Activated naive CD8-positive, alpha-beta T cell treated with anti-CD3 and anti-CD28 coated beads, Interleukin-2, amount 10 ng/mL, durations not matched to agents 7 days and 5 days (primary cell): ENCODE results near the gene GSDME. TPM values are rescaled to one million over a fixed set of nuclear protein-coding genes. Genes with fewer than 3 reads are reported as not detected.

Experiments
- ATAC-seq: fragments of 150-1000 bp; cut with Tn5 transposase; one replicate; pipeline ENCODE4 v1.10.0; 2021; ENCODE audit warnings: low read depth, moderate library complexity
- POLR2A ChIA-PET: fragments of 350-600 bp; sonication (Branson Sonifier 250); formaldehyde crosslinking; loops from one replicate; lab custom pipeline; 2021; ENCODE audit warnings: antibody characterized with exemption; lab: Charles Lee
- DNase-seq: peaks from one replicate; pipeline ENCODE4 v3.0.0; 2021
- H3K27ac Mint-ChIP-seq: one replicate; pipeline ENCODE4 v1.8.0; 2022; ENCODE audit warnings: mild to moderate bottlenecking, mixed read lengths
- H3K27me3 Mint-ChIP-seq: one replicate; pipeline ENCODE4 v1.8.0; 2022; ENCODE audit warnings: mild to moderate bottlenecking, moderate library complexity, mixed read lengths
- H3K36me3 Mint-ChIP-seq: one replicate; pipeline ENCODE4 v1.8.0; 2021; ENCODE audit warnings: mild to moderate bottlenecking, mixed read lengths
- H3K4me1 Mint-ChIP-seq: one replicate; pipeline ENCODE4 v1.8.0; 2021; ENCODE audit warnings: mixed read lengths
- H3K4me3 Mint-ChIP-seq: one replicate; pipeline ENCODE4 v1.8.0; 2022; ENCODE audit warnings: mild to moderate bottlenecking, moderate library complexity, mixed read lengths
- H3K9me3 Mint-ChIP-seq: one replicate; pipeline ENCODE4 v1.8.0; 2021; ENCODE audit warnings: mixed read lengths
- total RNA-seq, 2 experiments: library from RNA; stranded (reverse); gene quantifications; one replicate each; pipeline ENCODE4 v1.2.3, GENCODE V29; 2021

The GSDME gene
- total RNA-seq, 2 experiments from 2014 or later: 2.5 to 3.1 TPM

DNA sequence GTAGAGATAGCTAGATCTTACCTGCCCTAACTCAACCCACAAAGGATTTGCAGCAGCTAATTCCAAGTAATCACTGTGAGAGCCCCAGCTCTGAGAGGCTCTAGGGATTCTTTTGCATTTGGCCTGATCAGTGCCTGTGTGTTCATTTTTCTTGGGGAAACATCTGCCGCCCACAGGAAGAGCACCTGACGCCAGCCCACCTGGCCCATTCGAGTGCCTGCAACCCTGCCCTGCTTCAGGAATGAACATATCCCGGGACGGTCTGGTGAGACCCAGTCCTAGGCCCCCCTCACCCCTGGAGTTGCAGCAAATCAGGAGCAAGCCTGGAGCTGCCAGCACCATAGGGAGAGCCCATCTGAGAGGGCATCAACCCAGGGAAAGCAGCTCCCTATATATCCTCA, 38.8 kb downstream of the GSDME start:
- peaks cover 14% of the 10 kb centered on the region for H3K27me3 Mint-ChIP-seq
- no peak overlapping the region for H3K4me3 Mint-ChIP-seq

DNA sequence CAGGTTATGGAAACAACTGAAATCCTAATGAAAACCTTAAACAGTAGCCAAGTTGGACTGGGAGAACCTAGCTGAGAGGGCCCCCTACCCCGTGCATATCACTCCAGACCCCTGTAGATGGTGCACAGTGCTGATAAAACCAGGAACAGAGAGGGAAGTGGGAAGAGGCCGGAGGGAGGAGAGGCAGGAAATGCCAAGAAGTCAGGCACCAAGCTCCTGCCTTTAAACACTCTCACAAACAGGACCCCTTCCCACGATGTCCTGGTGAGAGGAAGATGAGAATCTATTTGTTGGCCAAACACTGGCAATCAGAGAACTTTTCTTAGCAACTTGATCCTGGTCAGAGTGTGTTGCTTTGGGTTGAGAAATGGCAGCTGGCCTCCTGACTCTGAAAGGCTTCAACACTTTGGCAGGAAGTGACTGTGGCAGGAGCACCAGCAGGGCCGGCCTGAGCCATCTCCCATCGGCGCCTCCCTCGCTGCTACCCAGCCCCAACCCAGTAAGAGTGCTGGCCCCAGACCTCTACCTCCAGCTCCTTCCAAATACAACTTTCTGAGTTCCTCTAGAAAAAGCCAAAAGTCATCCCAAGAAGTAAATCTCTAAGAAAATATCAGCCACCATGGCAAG, 39.5 kb downstream of the GSDME start:
- Mint-ChIP-seq H3K9me3 (no peaks in the 10 kb centered on the region), H3K36me3 (no peaks in the 10 kb centered on the region), H3K27me3 (peaks cover 18% of the 10 kb centered on the region), H3K4me1 (peaks cover 15% of the 10 kb centered on the region), H3K4me3 (no peak overlapping the region), H3K27ac (no peak overlapping the region)
- ATAC-seq (no peak), DNase-seq (no peak)
- POLR2A ChIA-PET: no interaction called here

More for the DNA sequence above, 38.8 kb downstream of the GSDME start:
- DNase-seq (no peak), ATAC-seq (no peak)
- Mint-ChIP-seq H3K9me3 (no peaks in the 10 kb centered on the region), H3K27ac (no peak overlapping the region), H3K36me3 (no peaks in the 10 kb centered on the region), H3K4me1 (peaks cover 15% of the 10 kb centered on the region)
- POLR2A ChIA-PET: no interaction called here

DNA sequence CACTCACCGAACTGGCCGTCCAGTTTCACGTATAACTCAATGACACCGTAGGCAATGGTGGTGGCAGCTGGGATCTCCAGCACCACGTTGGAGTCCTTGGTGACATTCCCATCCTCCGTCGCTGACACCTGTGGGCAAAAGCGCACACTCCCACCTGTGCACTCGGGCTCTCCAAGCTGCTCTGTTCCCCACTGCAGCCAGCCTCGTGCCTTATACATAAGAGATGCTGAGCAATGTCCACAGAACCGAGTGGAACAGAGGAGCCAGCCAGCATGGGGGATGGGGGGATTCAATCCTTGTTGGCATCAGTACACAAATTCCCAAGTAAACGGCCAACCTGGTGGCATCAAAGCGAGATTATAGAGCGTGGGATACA, 40.0 kb downstream of the GSDME start:
- peaks cover 15% of the 10 kb centered on the region for H3K4me1 Mint-ChIP-seq
- H3K27me3 Mint-ChIP-seq: peaks cover 14% of the 10 kb centered on the region

DNA sequence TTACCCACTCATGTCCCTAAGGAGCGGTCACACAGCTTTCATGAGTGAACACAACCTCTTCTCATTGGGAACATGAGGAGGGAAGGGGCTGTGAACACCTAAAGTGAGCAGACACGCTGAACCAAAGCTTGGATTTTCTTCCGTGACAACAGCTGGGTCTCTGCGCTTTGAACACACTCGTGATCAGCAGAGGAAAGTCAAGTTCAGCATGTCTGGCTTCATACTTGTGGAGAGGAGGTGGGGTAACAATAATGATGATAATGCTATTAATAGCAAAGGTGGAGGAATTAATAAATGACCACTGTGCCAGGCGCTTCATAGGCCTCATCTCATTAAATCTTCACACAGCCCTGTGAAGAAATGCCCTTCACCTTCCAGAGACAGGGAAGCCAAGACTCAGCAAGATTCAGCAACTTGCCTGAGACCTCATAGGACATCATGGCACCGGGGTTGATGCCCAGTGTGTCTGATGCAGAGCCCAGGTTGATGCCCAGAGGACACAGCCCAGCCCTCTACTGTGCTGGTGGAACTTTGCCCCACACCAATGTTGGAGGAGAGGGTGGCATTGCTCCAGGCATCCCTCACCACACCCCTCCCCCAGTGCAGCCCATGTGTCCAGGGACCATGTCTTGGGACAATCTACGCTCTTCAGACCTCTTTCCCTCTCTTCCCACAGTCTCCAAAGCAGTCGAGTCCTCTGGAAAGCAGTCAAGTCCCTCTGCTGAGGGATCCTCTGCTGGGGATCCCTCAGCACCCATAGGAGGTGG, 40.6 kb downstream of the GSDME start:
- POLR2A ChIA-PET: no interaction called here
- Mint-ChIP-seq H3K27me3 (peaks cover 14% of the 10 kb centered on the region), H3K27ac (no peak overlapping the region), H3K9me3 (no peaks in the 10 kb centered on the region), H3K4me1 (peaks cover 15% of the 10 kb centered on the region), H3K4me3 (no peak overlapping the region), H3K36me3 (no peaks in the 10 kb centered on the region)
- DNase-seq (no peak), ATAC-seq (no peak)

More for the DNA sequence above, 40.0 kb downstream of the GSDME start:
- no peaks in the 10 kb centered on the region for H3K36me3 Mint-ChIP-seq
- H3K4me3 Mint-ChIP-seq: no peak overlapping the region
- H3K9me3 Mint-ChIP-seq: no peaks in the 10 kb centered on the region
- DNase-seq (no peak), ATAC-seq (no peak)
- no peak overlapping the region for H3K27ac Mint-ChIP-seq
- POLR2A ChIA-PET: no interaction called here

DNA sequence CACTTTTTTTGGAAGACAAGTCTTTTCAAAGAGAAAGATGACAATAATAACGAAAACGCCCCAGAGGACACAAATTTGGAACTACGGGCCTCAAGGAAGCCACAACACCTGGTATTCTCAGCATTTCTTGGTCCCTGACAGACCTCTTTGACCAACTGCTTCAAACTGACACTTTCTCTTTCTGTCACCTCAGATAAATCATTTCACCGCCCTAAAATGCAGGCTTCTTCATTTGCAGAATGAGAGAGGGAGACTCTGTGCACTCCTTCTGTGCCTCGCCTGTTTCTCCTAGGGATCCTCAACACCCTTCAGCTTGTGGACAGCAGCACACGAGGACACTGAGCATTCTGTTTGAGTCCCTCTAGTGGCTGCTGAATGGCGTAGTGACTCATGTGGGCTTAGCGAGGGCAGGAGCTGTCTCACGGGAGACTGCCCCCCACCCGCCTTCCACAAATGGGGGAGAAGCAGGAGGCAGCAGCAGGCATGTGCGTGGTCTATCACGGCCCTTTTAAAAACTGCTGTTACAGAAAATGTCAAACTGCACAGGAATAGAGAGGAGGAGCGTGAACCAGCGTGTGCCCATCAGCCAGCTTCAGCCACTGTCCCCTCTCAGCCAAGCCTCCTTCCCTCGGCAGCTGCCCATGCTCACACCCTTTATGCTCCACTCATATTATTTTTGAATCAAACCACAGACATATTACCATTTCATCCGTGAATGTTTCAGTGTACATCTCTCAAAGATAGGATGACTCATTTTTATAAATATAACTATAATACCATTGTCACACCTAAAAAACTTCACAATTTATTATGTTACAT, 41.4 kb downstream of the GSDME start:
- Mint-ChIP-seq H3K27me3 (peaks cover 14% of the 10 kb centered on the region), H3K9me3 (no peaks in the 10 kb centered on the region), H3K4me3 (no peak overlapping the region), H3K4me1 (peaks cover 15% of the 10 kb centered on the region), H3K27ac (no peak overlapping the region), H3K36me3 (no peaks in the 10 kb centered on the region)
- POLR2A ChIA-PET: no interaction called here
- no peak for DNase-seq
- ATAC-seq: peak; percentile 76

DNA sequence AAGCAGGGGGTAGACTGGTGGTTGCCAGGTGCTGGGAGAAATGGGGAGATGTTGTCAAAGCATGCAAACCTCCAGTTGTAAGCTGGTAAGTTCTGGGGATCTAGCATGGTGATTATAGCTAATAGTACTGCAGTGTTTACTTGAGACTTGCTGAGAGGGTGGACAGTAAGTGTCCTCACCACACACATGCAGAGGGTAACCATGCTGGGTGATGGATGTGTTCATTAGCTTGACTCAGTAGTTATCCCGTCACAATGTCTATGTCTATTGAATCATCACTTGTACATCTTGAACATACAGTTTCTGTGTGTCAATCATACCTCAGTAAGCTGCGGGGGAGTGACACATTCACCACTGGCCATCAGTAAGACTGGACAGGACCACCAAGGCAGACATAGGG, 42.1 kb downstream of the GSDME start:
- Mint-ChIP-seq H3K27ac (no peak overlapping the region), H3K4me1 (peaks cover 15% of the 10 kb centered on the region), H3K36me3 (no peaks in the 10 kb centered on the region), H3K9me3 (no peaks in the 10 kb centered on the region), H3K4me3 (no peak overlapping the region), H3K27me3 (peaks cover 14% of the 10 kb centered on the region)
- no peak for ATAC-seq
- no peak for DNase-seq
- POLR2A ChIA-PET: no interaction called here

DNA sequence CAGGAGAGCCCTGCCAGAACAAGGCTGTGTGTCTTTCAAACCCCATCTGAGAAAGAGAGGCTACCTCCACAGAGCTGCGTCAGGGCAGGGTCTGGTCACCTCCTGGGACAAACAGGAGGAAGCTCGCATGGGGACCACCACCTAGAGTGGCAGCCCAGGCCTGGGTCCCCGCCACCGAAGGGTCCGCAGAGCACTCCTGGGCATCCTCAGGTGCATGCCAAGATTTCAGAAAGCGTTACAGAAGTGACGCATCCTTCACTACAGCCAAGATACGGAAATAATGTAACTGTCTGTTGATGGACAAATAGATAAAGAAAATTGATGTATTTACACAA, 42.6 kb downstream of the GSDME start:
- no peak for ATAC-seq
- H3K27me3 Mint-ChIP-seq: peaks cover 14% of the 10 kb centered on the region
- no peak overlapping the region for H3K4me3 Mint-ChIP-seq

DNA sequence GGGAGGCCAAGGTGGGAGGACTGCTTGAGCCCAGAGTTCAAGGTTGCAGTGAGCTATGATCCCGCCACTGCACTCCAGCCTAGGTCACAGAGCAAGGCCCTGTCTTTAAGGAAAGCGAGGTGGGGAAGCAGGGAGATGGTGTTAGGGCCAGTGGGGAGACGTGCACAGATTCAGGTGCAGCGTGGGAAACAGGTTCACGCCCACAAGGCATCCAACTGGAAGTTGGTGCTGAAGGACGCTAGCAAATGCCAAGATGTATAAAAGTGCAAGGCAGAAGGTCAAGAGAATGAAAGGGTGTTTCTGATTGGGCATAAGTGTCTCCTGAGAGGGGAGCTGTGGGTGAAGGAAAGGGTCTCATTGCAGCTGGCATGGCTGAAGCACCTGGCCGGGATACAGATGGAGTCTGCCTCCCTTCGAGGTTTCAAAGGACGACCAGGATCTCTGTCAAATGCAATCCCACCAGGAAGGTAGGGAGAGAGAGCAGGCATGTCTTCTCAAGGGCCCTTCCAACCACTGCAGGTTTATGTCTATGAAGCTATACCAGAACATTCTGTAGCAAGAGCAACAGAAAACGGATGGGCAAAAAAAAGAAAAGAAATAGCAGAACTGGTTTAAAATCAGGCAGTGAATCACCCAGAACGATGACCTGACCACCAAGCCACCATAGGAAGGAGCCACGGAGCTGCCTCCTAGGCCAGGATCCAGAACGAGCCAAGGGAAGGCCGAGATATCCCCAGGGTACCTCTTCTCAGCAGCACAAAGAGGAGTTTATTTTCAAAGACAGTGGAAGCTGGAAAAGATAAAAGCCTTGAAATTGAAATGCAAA, 43.2 kb downstream of the GSDME start:
- H3K27me3 Mint-ChIP-seq: peaks cover 14% of the 10 kb centered on the region
- H3K9me3 Mint-ChIP-seq: no peaks in the 10 kb centered on the region
- H3K36me3 Mint-ChIP-seq: no peaks in the 10 kb centered on the region
- no peak overlapping the region for H3K4me3 Mint-ChIP-seq
- POLR2A ChIA-PET: no interaction called here
- H3K27ac Mint-ChIP-seq: no peak overlapping the region
- ATAC-seq: no peak
- DNase-seq: no peak
- peaks cover 15% of the 10 kb centered on the region for H3K4me1 Mint-ChIP-seq

More for the DNA sequence above, 42.6 kb downstream of the GSDME start:
- no peak overlapping the region for H3K27ac Mint-ChIP-seq
- DNase-seq: no peak
- POLR2A ChIA-PET: no interaction called here
- H3K4me1 Mint-ChIP-seq: peaks cover 15% of the 10 kb centered on the region
- H3K9me3 Mint-ChIP-seq: no peaks in the 10 kb centered on the region
- no peaks in the 10 kb centered on the region for H3K36me3 Mint-ChIP-seq

DNA sequence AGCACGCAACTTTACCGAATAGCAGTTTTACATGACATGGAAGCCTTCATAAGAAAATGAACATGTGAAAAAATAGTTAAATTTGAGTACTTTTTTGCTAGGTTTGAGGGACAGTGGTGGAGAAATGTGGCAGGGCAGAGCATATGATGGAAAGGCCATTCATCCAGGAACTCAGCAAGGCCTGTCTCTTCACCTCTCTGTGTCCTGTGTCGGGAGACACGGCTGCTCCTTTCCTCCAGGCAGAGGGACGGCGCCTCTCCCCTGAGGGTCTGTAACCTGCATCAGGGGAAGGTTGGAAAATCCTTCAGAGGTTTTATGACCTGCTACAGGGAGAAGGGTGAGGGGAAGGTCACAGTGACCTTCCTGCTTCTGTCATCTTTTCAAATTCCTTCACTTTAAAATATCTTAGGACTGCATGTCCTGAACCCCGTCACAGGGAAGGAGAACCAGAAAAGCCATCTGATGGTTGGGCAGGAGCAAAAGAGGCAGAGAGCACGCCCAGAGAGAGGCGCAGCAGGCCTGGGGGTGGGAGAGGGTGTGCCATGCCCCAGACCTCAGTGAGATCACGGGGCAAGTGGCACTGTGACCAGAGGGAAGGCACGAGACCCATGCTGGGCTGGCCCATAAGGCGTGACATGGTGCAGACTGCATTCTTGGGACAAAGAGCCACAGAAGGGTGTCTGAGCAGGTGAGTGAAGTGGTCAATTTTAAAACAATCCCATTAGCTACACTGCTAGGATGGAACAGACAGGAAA, 44.0 kb downstream of the GSDME start:
- POLR2A ChIA-PET: no interaction called here
- Mint-ChIP-seq H3K36me3 (no peaks in the 10 kb centered on the region), H3K4me3 (no peak overlapping the region), H3K27ac (no peak overlapping the region), H3K4me1 (peaks cover 15% of the 10 kb centered on the region), H3K27me3 (peaks cover 14% of the 10 kb centered on the region), H3K9me3 (no peaks in the 10 kb centered on the region)
- no peak for DNase-seq
- no peak for ATAC-seq

DNA sequence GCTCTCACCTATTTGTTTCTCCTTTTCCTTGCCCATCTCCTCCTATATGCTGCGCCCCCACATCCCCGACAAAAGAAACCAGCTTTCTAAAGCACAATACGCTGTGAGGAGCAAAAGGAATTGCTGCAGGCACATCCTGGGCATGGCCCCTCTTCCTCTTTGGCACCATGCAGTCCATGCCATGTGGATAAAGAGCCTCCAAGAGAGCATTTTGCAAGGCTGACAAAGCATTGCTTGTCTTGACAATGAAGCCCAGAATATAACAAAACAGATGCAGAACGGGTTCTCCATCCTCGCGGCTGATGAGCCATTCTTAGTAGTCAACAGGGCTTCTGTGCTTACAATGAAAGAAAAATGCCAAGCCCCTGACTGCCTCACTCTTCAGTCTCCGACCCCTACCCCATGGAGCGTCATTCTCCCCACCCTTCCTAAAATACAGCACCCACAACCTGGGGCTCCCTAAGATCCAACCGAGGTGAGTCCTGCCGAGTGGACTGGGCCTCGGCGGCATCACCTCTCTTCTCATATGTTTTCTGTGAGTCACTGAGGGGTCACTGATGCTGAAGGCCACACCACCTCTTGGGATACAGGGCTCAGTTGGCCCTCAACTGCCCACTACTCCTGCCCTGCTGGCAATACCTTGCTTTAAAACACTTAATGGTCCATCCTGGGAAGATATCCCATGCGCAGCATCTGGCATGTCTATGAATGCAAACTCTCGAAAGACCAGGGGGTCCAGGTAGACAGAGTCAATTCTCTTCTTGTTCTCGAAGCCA, 47.5 kb downstream of the GSDME start:
- H3K36me3 Mint-ChIP-seq: no peaks in the 10 kb centered on the region

DNA sequence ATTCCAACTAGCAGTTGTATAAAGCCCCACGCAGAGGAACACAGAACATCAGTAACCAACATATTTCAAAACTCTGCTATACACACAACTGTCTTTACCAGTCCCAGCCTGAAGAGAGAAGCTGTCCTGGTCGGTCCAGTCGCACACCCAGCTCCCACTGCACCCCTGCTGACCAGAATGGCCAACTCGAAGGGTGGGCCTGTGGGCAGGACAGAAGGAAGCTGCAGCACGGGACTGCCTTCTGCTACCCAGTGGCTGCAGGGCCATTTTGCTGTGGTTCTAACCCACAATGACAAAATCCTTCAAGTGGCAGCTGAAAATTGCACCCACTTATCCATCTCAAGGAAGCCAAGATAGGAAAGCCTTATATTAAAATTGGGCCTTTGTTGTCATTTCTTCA, 48.2 kb downstream of the GSDME start:
- DNase-seq: no peak
- Mint-ChIP-seq H3K4me3 (no peak overlapping the region), H3K4me1 (peaks cover 10% of the 10 kb centered on the region), H3K36me3 (no peaks in the 10 kb centered on the region), H3K27me3 (peaks cover 4% of the 10 kb centered on the region), H3K27ac (no peak overlapping the region), H3K9me3 (no peaks in the 10 kb centered on the region)
- ATAC-seq: no peak
- POLR2A ChIA-PET: no interaction called here

More for the DNA sequence above, 47.5 kb downstream of the GSDME start:
- peaks cover 4% of the 10 kb centered on the region for H3K27me3 Mint-ChIP-seq
- ATAC-seq: no peak
- DNase-seq: no peak
- no peak overlapping the region for H3K27ac Mint-ChIP-seq
- no peak overlapping the region for H3K4me3 Mint-ChIP-seq
- peaks cover 9% of the 10 kb centered on the region for H3K4me1 Mint-ChIP-seq
- no peaks in the 10 kb centered on the region for H3K9me3 Mint-ChIP-seq
- POLR2A ChIA-PET: no interaction called here

DNA sequence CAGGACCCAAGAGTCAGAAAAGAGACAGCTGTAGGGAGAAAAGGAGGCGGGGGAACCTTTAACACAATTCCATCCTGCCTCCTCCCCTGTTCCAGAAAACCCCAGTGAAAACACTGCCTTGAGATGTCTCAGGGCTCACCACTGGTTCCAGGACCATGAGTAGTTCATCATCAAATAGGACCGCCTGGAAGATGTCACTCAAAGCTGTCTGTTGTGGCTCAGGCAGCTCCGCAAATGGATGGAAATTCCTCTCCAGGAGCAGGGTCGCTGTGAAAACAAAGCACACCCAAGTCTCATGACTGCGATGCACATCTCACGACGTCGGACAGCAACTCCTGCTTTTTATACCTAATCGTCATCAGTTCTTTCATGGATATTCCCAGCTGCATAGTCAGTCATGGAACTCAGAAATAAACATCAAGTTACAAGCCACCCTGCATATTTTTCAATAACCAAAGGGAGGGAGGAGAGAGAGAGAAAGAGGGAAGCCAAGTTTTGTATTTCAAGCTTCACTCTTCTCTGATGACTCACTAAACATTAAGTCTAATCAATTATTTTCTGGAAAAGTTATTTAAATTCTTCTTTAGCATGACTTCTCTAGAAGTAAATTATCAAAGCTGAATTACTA, 49.2 kb downstream of the GSDME start:
- Mint-ChIP-seq H3K27ac (no peak overlapping the region), H3K4me1 (peaks cover 10% of the 10 kb centered on the region), H3K36me3 (no peaks in the 10 kb centered on the region), H3K9me3 (no peaks in the 10 kb centered on the region), H3K4me3 (no peak overlapping the region), H3K27me3 (peaks cover 2% of the 10 kb centered on the region)
- POLR2A ChIA-PET: no interaction called here
- ATAC-seq (no peak), DNase-seq (no peak)
